ENCODE data around the gene TMEM129.

DNA sequence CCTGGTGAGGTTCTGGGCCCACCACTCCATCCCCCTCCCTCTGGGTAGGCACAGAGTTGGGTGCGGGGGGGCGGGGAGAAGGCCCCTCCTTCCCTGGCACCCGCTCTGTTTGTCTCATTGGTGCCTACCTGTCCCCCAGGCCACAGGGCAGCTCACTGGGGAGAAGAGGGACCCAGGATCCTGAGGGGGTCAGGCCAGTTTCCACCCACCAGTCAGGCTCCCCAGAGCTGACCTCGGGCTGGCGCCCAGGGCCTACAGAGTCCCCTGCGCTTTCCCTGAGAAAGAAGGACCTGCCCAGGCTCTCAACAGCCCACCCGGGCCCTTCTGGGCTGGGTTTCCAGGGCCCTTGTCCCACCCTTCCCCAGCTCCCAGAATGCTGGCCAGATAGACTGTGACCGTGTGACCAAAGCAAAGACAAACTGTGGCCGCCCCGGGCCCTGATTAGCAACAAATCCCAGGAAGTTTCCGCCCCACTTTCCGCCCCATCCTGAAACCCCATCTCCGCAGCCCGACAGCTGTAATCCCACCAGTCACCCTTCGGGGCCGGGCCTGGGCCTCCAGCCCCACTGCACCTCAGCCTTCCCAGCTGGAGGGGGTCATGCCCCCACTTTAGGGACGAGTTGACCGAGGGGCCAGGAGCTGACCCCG, 38.2 kb upstream of the TMEM129 start:
- TF ChIP-seq CTCF (IDR thresholded peaks at IDR 0.05) (no peak), POLR2A (IDR thresholded peaks at IDR 0.05) (no peak)
